ENCODE data around the gene LHFPL2.
A peak's percentile ranks its signal among the peaks of the same experiment; 100 is the strongest.

Gene LHFPL2

GRCh38 chr5:78511121-78511906, 137.3 kb downstream of the LHFPL2 start:
- no peaks in the 10 kb centered on the region for H3K9me2 ChIP-seq (replicated peaks; ENCODE audit: control insufficient read depth, low read length)
- no peaks in the 10 kb centered on the region for H3F3A ChIP-seq (ENCODE audit: control insufficient read depth, insufficient read depth)
- peaks cover 13% of the 10 kb centered on the region for H3K4me1 ChIP-seq (ENCODE audit: control insufficient read depth, low read length)
- H3K4me2 ChIP-seq (ENCODE audit: low read length): no peak overlapping the region
- H3K79me2 ChIP-seq (ENCODE audit: control insufficient read depth, low read length): no peaks in the 10 kb centered on the region
- H3K27ac ChIP-seq (ENCODE audit: low read depth, low read length): no peak overlapping the region
- no peaks in the 10 kb centered on the region for H3K36me3 ChIP-seq (ENCODE audit: control insufficient read depth, low read length)
- H3K9me3 ChIP-seq (ENCODE audit: control insufficient read depth, insufficient read depth, low read length): no peaks in the 10 kb centered on the region
- no peak overlapping the region for H3K4me3 ChIP-seq (ENCODE audit: low read length)
- TF ChIP-seq EZH2phosphoT487 (IDR thresholded peaks at IDR 0.05; ENCODE audit: borderline replicate concordance, low read length): no peak
- TF ChIP-seq CTCF (IDR thresholded peaks at IDR 0.05; ENCODE audit: low read depth, low read length, poor library complexity, severe bottlenecking): no peak
- H4K20me1 ChIP-seq (ENCODE audit: control insufficient read depth, insufficient read depth, low read depth, low read length): no peaks in the 10 kb centered on the region
- peaks cover 32% of the 10 kb centered on the region for H3K27me3 ChIP-seq (ENCODE audit: control insufficient read depth, low read length)

GRCh38 chr5:78509884-78510769, 138.4 kb downstream of the LHFPL2 start:
- Histone ChIP-seq H3K27me3 (ENCODE audit: control insufficient read depth, low read length) (peaks cover 32% of the 10 kb centered on the region), H3K4me3 (ENCODE audit: low read length) (peak overlapping the region; percentile 62), H3F3A (ENCODE audit: control insufficient read depth, insufficient read depth) (no peaks in the 10 kb centered on the region), H3K4me2 (ENCODE audit: low read length) (peak overlapping the region; percentile 63), H3K9me3 (ENCODE audit: control insufficient read depth, insufficient read depth, low read length) (no peaks in the 10 kb centered on the region), H3K9me2 (replicated peaks; ENCODE audit: control insufficient read depth, low read length) (no peaks in the 10 kb centered on the region), H3K4me1 (ENCODE audit: control insufficient read depth, low read length) (peaks cover 13% of the 10 kb centered on the region), H3K79me2 (ENCODE audit: control insufficient read depth, low read length) (no peaks in the 10 kb centered on the region), H3K27ac (ENCODE audit: low read depth, low read length) (no peak overlapping the region), H4K20me1 (ENCODE audit: control insufficient read depth, insufficient read depth, low read depth, low read length) (no peaks in the 10 kb centered on the region), H3K36me3 (ENCODE audit: control insufficient read depth, low read length) (no peaks in the 10 kb centered on the region)
- TF ChIP-seq CTCF (IDR thresholded peaks at IDR 0.05; ENCODE audit: low read depth, low read length, poor library complexity, severe bottlenecking): no peak
- no peak; the same call in 1 of the 2 replicates for TF ChIP-seq EZH2phosphoT487 (IDR thresholded peaks at IDR 0.05; ENCODE audit: borderline replicate concordance, low read length)

GRCh38 chr5:78509145-78509865, 139.3 kb downstream of the LHFPL2 start:
- Histone ChIP-seq H3K9me3 (ENCODE audit: control insufficient read depth, insufficient read depth, low read length) (no peaks in the 10 kb centered on the region), H3K4me2 (ENCODE audit: low read length) (peak overlapping the region; percentile 63), H3K4me1 (ENCODE audit: control insufficient read depth, low read length) (peaks cover 13% of the 10 kb centered on the region), H3K27ac (ENCODE audit: low read depth, low read length) (no peak overlapping the region), H3F3A (ENCODE audit: control insufficient read depth, insufficient read depth) (no peaks in the 10 kb centered on the region), H3K36me3 (ENCODE audit: control insufficient read depth, low read length) (no peaks in the 10 kb centered on the region), H3K27me3 (ENCODE audit: control insufficient read depth, low read length) (peaks cover 32% of the 10 kb centered on the region), H3K4me3 (ENCODE audit: low read length) (peak overlapping the region; percentile 62), H3K9me2 (replicated peaks; ENCODE audit: control insufficient read depth, low read length) (no peaks in the 10 kb centered on the region), H4K20me1 (ENCODE audit: control insufficient read depth, insufficient read depth, low read depth, low read length) (no peaks in the 10 kb centered on the region), H3K79me2 (ENCODE audit: control insufficient read depth, low read length) (no peaks in the 10 kb centered on the region)
- TF ChIP-seq EZH2phosphoT487 (IDR thresholded peaks at IDR 0.05; ENCODE audit: borderline replicate concordance, low read length) (no peak), CTCF (IDR thresholded peaks at IDR 0.05; ENCODE audit: low read depth, low read length, poor library complexity, severe bottlenecking) (no peak)
